T47D (cell line): ENCODE data around the gene ARIH2.
"Not testable (repeated sequence)": the region's sequence is repeated elsewhere in the genome, so short reads cannot be mapped to it uniquely, and the experiment has no call there.

Experiments used
- DNase-seq, 2 experiments: peaks; one replicate each; pipeline versions ENCODE4 v3.0.0 to v3.0.0-alpha.2; 2011 to 2012; ENCODE audit warnings: low read depth in 1 of 2, low spot score in 1 of 2
- JUND ChIP-seq: IDR thresholded peaks from 2 replicates; pipeline ENCODE4 v1.6.1; 2012; ENCODE audit warnings: low read depth
- in situ Hi-C: cut with HindIII; loops from 2 replicates; pipeline ENCODE4 v1.10.0; 2016; ENCODE audit warnings: low sequenced_read_pairs, low pct_unique_long_range_greater_than_20kb

Gene ARIH2

DNA sequence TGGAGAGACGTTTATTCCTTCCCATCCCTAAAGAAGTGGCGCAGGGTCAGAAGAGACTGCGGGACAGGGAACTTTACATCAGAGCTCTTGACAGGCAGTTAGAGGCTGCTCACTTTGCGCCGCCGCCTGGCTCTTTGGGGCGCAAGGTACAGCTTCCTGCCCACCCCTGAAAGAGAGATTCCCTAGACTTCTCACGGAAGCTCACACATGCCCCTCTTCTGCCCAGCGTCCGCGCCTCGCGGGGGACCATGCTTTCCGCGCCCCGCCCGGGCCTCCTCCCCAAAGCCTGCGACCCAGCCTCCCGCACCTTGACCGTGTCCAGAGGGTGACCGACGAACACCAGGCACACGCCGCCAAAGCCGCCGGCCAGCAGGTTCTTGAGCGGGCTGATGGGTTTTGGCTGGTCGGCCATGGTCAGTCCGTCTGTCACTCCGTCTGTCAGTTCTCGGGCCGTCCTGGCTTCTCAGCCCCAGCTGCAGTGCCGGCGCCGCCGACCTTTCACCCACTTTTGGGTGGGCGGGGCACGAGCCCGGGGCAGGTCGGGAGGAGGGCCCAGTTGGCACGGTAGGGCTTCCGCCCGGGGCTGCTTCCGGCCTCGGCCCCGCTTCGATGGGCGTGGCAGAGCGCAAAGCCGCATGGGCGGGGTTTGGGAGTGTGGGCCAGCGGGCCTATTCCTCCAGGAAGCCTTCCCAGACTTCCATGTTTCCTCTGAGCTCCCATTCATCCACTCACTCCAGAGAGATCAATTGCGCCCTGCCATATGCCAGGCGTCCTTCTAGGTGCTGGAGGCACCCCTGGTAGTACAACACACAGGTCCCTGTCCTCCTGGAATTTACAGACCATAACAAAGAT lies 20.0 kb upstream of the ARIH2 start, which contains the start of gene SLC25A20:
Gene SLC25A20, minus strand, starts transcription at position 500 of the 852 bp plus-strand sequence. Its CDS starts 88 bp downstream, at position 412.
- TF ChIP-seq JUND, result no peak
- in situ Hi-C loops, result no loop called here

DNA sequence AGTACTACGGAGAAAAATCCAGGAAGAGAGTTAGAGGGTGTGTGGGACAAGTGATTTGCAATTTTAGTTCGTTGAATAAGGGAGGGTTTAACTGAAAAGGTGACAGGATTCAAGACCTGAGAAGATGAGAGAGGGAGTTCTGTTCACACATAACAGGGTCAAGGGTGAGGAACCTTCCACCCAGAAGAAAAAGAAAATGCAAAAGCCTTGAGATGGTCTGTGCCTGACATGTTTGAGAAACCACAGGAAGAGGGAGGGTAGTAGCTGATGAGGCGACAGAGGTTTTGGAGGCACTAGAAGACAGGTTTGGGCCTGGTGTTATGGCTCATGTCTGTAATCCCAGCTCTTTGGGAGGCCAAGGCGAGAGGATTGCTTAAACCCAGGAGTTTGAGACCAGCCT lies 19.4 kb upstream of the ARIH2 start:
- TF ChIP-seq JUND, result no peak
- in situ Hi-C loops, result no loop called here
- no peak for DNase-seq

More for the DNA sequence above, 20.0 kb upstream of the ARIH2 start, which contains the start of gene SLC25A20:
- DNase-seq, result peak; percentile 62 to 91

DNA sequence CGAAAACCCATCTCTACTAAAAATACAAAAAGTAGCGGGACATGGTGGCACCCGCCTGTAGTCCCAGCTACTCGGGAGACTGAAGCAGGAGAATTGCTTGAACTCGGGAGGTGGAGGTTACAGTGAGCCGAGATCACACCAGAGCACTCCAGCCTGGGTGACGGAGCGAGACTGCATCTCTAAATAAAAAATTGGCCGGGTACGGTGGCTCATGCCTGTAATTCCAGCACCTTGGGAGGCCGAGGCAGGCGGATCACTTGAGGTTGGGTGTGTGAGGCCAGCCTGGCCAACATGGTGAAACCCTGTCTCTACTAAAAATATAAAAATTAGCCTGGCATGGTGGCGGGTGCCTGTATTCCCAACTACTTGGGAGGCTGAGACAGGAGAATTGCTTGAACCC lies 11.6 kb upstream of the ARIH2 start:
- in situ Hi-C loops, DNase-seq: not testable (repeated sequence)

DNA sequence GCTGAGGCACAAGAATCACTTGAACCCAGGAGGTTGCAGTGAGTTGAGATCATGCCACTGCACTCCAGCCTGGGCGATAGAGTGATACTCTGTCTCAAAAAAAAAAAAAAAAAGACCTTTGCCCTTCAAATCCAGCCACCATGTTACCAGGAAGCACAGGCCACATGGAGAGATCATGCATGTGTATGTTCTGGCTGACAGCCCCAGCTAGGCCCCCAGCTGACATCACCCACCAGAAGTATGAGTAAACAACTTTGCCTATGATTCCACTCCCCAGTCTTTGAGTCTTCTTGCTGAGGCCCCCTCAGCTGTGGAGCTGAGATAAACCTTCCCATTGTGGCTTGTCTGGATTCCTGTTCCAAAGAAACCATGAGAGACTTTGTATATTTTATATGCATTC lies 3.3 kb upstream of the ARIH2 start:
- DNase-seq, result no peak
- TF ChIP-seq JUND, result no peak
- in situ Hi-C loops, result no loop called here

DNA sequence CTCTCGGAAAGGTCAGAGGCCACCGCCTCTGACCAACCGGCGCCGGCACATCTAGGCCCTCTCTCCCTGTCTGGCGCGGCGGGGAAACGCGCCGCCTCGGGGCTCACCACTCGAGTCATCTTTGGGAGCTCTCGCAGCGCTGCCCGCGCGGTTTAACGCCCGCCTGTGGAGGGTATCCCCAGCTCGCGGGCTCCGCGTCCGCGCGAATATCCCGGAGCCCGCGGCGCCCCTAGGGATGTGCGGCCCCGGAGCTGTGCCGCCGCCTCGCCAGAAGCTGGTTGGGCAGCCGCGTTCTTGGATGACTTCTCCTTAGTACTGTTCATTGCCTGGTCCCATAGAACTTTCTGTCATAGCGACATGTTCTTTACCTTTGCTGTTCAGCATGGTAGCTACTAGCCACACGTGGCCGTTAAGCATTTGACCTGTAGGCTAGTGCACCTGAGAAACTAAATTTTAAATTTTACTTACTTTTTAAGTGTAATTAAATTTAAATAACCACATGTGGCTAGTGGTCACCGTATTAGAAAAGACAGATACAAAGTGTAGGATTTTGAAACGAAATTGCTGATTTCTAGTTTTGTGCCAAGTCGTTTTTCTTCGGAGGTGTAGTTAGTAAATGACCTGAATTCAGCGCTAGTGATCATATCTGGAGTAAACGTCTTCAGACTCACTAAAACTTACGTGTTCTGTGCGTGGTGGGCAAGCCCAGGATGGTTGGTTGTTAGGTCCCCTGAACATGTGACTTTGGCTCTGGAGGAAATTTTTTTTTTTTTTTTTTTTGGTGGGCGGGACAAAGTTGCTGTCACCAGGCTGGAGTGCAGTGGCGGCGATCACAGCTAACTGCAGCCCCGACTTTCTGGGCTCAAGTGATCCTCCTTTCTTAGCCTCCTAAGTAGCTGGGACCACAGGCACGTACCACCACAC lies 835 bp downstream of the ARIH2 start:
- in situ Hi-C loops, result no loop called here
- peak; percentile 20 to 51 for DNase-seq
- TF ChIP-seq JUND, result no peak

DNA sequence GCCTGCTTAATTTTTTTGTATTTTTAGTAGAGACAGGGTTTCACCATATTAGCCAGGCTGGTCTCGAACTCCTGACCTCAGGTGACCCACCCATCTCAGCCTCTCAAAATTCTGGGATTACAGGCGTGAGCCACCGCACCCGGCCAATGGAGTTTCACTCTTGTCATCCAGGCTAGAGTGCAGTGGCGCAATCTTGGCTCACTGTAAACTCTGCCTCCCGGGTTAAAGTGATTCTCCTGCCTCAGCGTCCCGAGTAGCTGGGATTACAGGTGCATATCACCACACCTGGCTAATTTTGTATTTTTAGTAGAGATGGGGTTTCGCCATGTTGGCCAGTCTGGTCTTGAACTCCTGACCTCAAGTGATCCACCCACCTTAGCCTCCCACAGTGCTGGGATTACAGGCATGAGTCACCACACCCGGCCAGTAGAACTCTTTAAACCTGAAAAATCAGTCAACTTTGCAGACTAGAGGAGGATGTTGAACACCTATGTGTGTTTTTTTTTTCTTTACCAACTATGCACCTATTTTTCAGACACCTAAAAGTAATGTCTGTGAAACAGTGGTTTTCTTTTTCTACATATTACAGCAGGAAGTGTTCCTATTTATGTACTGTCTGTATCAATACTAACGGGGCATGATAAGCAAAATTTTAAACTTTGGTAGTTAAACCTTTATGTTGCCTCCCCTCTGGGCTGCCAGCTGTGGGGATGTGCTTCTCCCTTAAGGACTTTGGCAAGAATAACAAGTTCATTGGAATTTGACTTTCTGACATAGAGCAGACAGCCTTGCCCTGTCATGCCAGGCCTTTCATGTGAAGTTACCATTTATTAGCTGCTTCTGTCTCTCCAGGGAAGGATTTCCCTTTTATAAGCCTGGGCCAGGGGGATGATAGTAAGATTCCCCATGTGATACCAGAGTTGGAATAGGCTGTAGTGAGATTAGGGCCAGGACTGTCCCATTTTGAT lies 8.1 kb downstream of the ARIH2 start:
- no peak for TF ChIP-seq JUND
- in situ Hi-C loops, result no loop called here
- DNase-seq, result no peak

DNA sequence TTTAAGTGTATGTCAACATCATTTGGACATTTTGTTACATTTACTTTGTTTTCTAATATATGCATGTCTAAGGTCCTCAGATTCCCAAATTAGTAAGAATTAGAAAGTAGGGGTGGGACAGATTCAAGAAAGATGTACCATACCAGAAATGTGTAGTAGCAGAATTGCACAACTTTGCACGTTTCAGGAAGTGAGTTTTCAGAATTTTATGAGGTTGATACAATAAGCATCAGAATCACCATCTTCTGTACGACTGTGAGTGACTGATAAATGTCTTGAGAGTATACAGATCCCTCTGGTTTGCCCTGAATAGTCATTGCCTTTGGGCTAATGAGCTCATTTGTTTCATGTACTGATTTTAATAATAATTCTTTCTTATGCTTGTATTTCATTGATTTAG lies 9.3 kb downstream of the ARIH2 start:
- no peak for TF ChIP-seq JUND

DNA sequence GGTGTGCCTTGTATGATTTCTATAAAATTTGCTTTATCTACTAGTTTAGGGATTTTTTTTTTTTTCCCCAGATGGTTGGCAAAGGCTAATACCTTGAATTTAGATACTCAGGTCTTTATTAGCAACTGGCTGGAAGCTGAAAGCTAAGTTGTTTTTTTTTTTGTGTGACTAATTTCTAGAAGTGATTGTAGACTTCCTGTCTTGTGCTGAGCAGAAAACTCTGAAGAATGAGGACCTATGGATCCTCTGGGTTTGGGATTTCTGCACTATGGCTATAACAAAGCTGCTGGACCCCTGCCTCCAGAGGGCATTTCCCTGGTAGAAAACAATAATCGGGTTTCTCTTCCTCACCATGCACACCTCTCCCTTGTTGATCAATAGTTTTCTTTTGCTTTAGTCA lies 10.0 kb downstream of the ARIH2 start:
- no peak for TF ChIP-seq JUND
- in situ Hi-C loops, result no loop called here
- DNase-seq, result no peak

More for the DNA sequence above, 9.3 kb downstream of the ARIH2 start:
- DNase-seq, result no peak
- in situ Hi-C loops, result no loop called here

DNA sequence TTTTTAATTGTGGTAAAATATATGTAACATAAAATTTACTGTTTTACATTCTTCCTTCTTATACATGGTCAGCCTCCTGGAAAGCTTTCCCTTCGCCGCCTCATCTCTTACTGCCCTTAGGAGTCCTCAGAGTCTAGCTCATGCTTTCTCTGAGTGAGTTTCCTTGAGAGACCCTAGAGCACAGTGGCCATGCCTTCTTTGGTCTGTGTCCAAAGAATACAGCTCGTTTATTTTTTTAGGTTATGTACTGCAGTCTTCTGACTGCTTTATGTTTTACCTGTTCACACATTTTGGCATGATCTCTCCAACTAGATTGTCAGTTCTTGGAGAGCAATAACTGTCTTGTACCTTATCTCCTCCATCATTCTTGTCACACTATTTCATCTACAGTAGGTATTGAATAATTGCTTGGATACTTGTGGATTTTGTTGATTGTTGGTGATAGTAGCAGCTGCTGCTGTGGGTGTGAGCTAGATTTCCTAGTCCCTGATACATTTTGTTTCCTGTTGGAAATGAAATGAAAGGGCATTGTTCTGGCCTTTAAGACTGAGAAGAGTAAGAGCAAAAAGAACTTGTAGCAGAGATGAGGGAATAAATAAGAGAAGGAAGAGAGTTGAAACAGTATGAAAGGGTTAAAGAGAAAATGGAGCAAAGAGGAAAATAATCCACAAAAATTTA lies 10.9 kb downstream of the ARIH2 start:
- no peak for DNase-seq
- in situ Hi-C loops, result no loop called here
- TF ChIP-seq JUND, result no peak

DNA sequence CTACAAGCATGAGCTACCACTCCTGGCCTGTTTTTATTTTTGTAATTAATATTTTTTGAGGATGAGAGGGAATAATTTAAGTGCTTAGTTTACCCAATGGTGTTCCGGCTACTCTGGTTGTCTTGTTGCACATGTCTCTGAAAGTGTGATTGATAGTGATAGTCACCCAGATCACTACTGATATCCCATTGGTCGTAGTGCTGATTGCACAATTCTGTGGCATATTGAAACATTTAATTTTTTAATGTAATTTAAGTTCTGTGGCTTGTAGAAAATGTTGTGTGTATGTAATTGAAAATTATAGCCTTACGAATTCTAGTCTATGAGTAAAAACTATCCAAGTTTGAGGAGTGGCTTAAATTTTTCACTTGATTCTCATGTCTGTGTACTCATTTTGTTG lies 11.9 kb downstream of the ARIH2 start:
- in situ Hi-C loops, result no loop called here
- TF ChIP-seq JUND, result no peak
- DNase-seq, result no peak

DNA sequence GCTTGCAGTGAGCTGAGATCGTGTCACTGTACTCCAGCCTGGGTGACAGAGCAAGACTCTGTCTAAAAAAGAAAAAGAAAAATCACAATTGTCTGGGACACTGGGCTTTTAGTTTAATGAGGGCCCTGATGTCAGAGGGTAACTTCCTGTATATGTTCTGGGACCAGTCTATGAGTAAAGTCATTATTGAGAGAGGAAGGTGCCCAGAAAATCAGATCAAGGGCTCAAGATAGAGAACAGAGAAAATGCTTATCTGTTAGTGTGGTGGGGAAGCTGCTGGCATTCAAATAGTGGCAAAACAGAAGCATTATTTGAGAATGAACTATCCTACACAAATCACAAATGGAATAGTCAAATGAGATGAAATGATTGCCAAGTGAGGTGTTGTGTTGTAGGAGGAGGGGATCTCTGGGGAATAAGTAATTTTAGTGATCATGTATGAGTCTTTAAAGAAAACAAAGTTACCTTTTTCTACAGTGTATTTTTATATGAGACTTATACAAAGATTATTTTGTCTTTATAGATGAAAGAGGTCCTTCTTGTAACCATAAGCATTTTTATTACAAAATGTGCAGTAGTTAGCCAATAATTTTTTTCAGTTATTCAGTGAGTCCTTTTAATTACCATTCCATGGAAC lies 13.4 kb downstream of the ARIH2 start:
- in situ Hi-C loops, result no loop called here
- DNase-seq, result no peak
- no peak for TF ChIP-seq JUND
